Panc1 (cell line): ENCODE measurements around the gene FLRT3. TPM values are rescaled to one million over a fixed set of nuclear protein-coding genes. Genes with fewer than 3 reads are reported as not detected.

Experiments
- ATAC-seq: fragments of 200-7000 bp; cut with Tn5 transposase; 2 replicates; pipeline ENCODE4 v1.9.1; 2020; ENCODE audit warnings: mild to moderate bottlenecking, moderate library complexity
- BruUV-seq: library from RNA; stranded (reverse); fragments of 400-500 nt; replicated peaks from 2 replicates; lab custom pipeline; 2021; lab: Mats Ljungman, UMichigan
- CTCF ChIA-PET: fragments of 300-600 bp; sonication (Branson Sonifier 250); formaldehyde crosslinking; loops from one replicate; lab custom pipeline; 2022; ENCODE audit warnings: antibody characterized with exemption; lab: Charles Lee
- POLR2A ChIA-PET: fragments of 300-600 bp; sonication (Branson Sonifier 250); formaldehyde crosslinking; loops from one replicate; lab custom pipeline; 2022; ENCODE audit warnings: antibody characterized with exemption; lab: Charles Lee
- DNase-seq: peaks from one replicate; pipeline ENCODE4 v3.0.0-alpha.2; 2010; ENCODE audit warnings: low read depth, low spot score
- H3K27ac ChIP-seq: 2 replicates; pipeline ENCODE4 v1.5.1; 2011; ENCODE audit warnings: mild to moderate bottlenecking, low read length, inconsistent platforms
- H3K27me3 ChIP-seq: fragments of 200-500 bp; sonication (Bioruptor generic); 2 replicates; pipeline ENCODE4 v1.6.0; 2014; ENCODE audit warnings: low read length, inconsistent platforms; ENCODE audit not compliant: control insufficient read depth, insufficient read depth
- H3K36me3 ChIP-seq: fragments of 200-500 bp; sonication (Bioruptor generic); 2 replicates; pipeline ENCODE4 v1.5.1; 2014; ENCODE audit warnings: inconsistent platforms, mild to moderate bottlenecking, low read length, moderate library complexity; ENCODE audit not compliant: control insufficient read depth, insufficient read depth
- H3K4me1 ChIP-seq: 2 replicates; pipeline ENCODE4 v1.5.1; 2011; ENCODE audit warnings: inconsistent platforms, mild to moderate bottlenecking, low read length, moderate library complexity; ENCODE audit not compliant: control insufficient read depth, insufficient read depth
- H3K4me3 ChIP-seq, 2 experiments: 2 replicates each; pipeline ENCODE4 v1.5.1; 2011 to 2012; ENCODE audit warnings: low read depth in 2 of 2, low read length in 2 of 2, mild to moderate bottlenecking in 2 of 2, inconsistent platforms in 1 of 2, moderate library complexity in 1 of 2
- H3K9me3 ChIP-seq: fragments of 200-500 bp; sonication (Bioruptor generic); 2 replicates; pipeline ENCODE4 v1.5.1; 2014; ENCODE audit warnings: low read depth, mild to moderate bottlenecking, inconsistent platforms, low read length, moderate library complexity; ENCODE audit not compliant: control insufficient read depth, insufficient read depth
- POLR2AphosphoS5 ChIP-seq: IDR thresholded peaks from 2 replicates; pipeline ENCODE4 v1.6.1; 2012; ENCODE audit warnings: mild to moderate bottlenecking, low read depth, low read length, moderate library complexity
- SIN3A ChIP-seq: IDR thresholded peaks from 2 replicates; pipeline ENCODE4 v1.6.1; 2012; ENCODE audit warnings: low read depth, mild to moderate bottlenecking, low read length, moderate library complexity, borderline replicate concordance; ENCODE audit not compliant: insufficient read depth
- TCF7L2 ChIP-seq: IDR thresholded peaks from 2 replicates; pipeline ENCODE4 v1.6.1; 2011; ENCODE audit warnings: mild to moderate bottlenecking, low read depth, low read length, inconsistent platforms
- in situ Hi-C: cut with HindIII; loops from 2 replicates; pipeline ENCODE4 v1.10.0; 2016; ENCODE audit warnings: low sequenced_read_pairs, low pct_unique_long_range_greater_than_20kb
- intact Hi-C: fragments of 100-400 bp; cut with micrococcal nuclease; formaldehyde crosslinking; loops from one replicate; pipeline ENCODE4 v1.10.0; 2022; ENCODE audit not compliant: unreplicated experiment
- total RNA-seq: library from RNA; stranded (reverse); gene quantifications from one replicate; pipeline ENCODE4 v1.2.1, GENCODE V29; 2021; ENCODE audit not compliant: unreplicated experiment
- TF ChIP-seq, protein P1 (sequence below): fragments of 450-650 bp; IDR thresholded peaks from 2 replicates; pipeline ENCODE4 v1.5.1; 2017; ENCODE audit warnings: mild to moderate bottlenecking
- TF ChIP-seq, protein P2 (sequence below), 2 experiments: IDR thresholded peaks; 2 replicates each; pipeline ENCODE4 v1.6.1; 2011 to 2012; ENCODE audit warnings: low read depth in 2 of 2, control low read depth in 1 of 2, low read length in 1 of 2, mild to moderate bottlenecking in 1 of 2, moderate library complexity in 1 of 2; ENCODE audit not compliant: insufficient read depth in 1 of 2

The FLRT3 gene
- total RNA-seq, 1 experiment from 2014 or later = 0.67 TPM

GRCh38 chr20:14282140-14282539 is 55.3 kb downstream of the FLRT3 start:
- no peak for ATAC-seq
- Histone ChIP-seq H3K4me1 (no peaks in the 10 kb centered on the region), H3K9me3 (no peaks in the 10 kb centered on the region; the same call in 1 of the 2 replicates), H3K36me3 (no peaks in the 10 kb centered on the region), H3K27me3 (no peaks in the 10 kb centered on the region), H3K4me3 (no peak overlapping the region), H3K27ac (no peak overlapping the region)
- intact Hi-C loops = no loop called here
- no TSS peak for BruUV-seq
- CTCF ChIA-PET = no interaction called here
- DNase-seq = no peak
- in situ Hi-C loops = no loop called here
- POLR2A ChIA-PET = no interaction called here
- TF ChIP-seq, protein P1, sequence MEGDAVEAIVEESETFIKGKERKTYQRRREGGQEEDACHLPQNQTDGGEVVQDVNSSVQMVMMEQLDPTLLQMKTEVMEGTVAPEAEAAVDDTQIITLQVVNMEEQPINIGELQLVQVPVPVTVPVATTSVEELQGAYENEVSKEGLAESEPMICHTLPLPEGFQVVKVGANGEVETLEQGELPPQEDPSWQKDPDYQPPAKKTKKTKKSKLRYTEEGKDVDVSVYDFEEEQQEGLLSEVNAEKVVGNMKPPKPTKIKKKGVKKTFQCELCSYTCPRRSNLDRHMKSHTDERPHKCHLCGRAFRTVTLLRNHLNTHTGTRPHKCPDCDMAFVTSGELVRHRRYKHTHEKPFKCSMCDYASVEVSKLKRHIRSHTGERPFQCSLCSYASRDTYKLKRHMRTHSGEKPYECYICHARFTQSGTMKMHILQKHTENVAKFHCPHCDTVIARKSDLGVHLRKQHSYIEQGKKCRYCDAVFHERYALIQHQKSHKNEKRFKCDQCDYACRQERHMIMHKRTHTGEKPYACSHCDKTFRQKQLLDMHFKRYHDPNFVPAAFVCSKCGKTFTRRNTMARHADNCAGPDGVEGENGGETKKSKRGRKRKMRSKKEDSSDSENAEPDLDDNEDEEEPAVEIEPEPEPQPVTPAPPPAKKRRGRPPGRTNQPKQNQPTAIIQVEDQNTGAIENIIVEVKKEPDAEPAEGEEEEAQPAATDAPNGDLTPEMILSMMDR = no peak
- no peak for TF ChIP-seq POLR2AphosphoS5
- TF ChIP-seq SIN3A = no peak
- TF ChIP-seq TCF7L2 = no peak
- TF ChIP-seq, protein P2, sequence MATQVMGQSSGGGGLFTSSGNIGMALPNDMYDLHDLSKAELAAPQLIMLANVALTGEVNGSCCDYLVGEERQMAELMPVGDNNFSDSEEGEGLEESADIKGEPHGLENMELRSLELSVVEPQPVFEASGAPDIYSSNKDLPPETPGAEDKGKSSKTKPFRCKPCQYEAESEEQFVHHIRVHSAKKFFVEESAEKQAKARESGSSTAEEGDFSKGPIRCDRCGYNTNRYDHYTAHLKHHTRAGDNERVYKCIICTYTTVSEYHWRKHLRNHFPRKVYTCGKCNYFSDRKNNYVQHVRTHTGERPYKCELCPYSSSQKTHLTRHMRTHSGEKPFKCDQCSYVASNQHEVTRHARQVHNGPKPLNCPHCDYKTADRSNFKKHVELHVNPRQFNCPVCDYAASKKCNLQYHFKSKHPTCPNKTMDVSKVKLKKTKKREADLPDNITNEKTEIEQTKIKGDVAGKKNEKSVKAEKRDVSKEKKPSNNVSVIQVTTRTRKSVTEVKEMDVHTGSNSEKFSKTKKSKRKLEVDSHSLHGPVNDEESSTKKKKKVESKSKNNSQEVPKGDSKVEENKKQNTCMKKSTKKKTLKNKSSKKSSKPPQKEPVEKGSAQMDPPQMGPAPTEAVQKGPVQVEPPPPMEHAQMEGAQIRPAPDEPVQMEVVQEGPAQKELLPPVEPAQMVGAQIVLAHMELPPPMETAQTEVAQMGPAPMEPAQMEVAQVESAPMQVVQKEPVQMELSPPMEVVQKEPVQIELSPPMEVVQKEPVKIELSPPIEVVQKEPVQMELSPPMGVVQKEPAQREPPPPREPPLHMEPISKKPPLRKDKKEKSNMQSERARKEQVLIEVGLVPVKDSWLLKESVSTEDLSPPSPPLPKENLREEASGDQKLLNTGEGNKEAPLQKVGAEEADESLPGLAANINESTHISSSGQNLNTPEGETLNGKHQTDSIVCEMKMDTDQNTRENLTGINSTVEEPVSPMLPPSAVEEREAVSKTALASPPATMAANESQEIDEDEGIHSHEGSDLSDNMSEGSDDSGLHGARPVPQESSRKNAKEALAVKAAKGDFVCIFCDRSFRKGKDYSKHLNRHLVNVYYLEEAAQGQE (IDR thresholded peaks at IDR 0.05; ENCODE audit: insufficient read depth in 1 of 2, low read depth in 2 of 2, low read length in 1 of 2) = no peak
